K562 (cell line): Measurements from ENCODE around the gene ITGA3. TPM values are rescaled to one million over a fixed set of nuclear protein-coding genes. Genes with fewer than 3 reads are reported as not detected.

Source experiments
- ATAC-seq: fragments of 200-7000 bp; cut with Tn5 transposase; 3 replicates; pipeline ENCODE4 v1.9.1; 2020; ENCODE audit warnings: moderate library complexity
- BruUV-seq: library from RNA; stranded (reverse); fragments of 400-500 nt; replicated peaks from 2 replicates; lab custom pipeline; 2021; lab: Mats Ljungman, UMichigan
- CTCF ChIA-PET: fragments of 300-600 bp; formaldehyde crosslinking; extraction: SDS; loops from one replicate; lab custom pipeline; 2021; ENCODE audit warnings: low intra/inter-chr PET ratio; lab: Yijun Ruan, JAX
- POLR2A ChIA-PET: fragments of 300-600, 350-650 bp; sonication (Branson Sonifier 250); formaldehyde crosslinking; extraction: SDS; loops from one replicate; lab custom pipeline; 2021; ENCODE audit warnings: antibody characterized with exemption, inconsistent platforms; lab: Yijun Ruan, JAX
- DNase-seq, 4 experiments: peaks; one replicate each; pipeline versions ENCODE4 v3.0.0 to v3.0.0-alpha.2; 2011 to 2018; ENCODE audit warnings: low spot score in 3 of 4, mixed read lengths in 3 of 4; ENCODE audit errors: extremely low read depth in 1 of 4
- FAIRE-seq: peaks from 2 replicates; lab custom pipeline; 2011; peaks lifted over from hg19 to GRCh38; lab: Jason Lieb, UNC
- H2AFZ ChIP-seq: 2 replicates; pipeline ENCODE4 v1.6.0; 2011; ENCODE audit warnings: low read depth, low read length, control low read depth, inconsistent platforms
- H3K27ac ChIP-seq: fragments of 200-600 bp; 3 replicates; pipeline ENCODE4 v1.8.0; 2011; ENCODE audit warnings: low read depth, mild to moderate bottlenecking, control low read depth, inconsistent platforms, low read length, moderate library complexity, mixed read lengths; ENCODE audit errors: extremely low read depth
- H3K27me3 ChIP-seq, 2 experiments: fragments of 300-600 bp in 1 of 2; 2 replicates in 1 of 2; 3 replicates in 1 of 2; pipeline versions ENCODE4 v1.6.0 to v1.8.0; 2011; ENCODE audit warnings: inconsistent platforms in 2 of 2, low read length in 2 of 2, mild to moderate bottlenecking in 1 of 2, mixed read lengths in 1 of 2, moderate library complexity in 1 of 2; ENCODE audit not compliant: control insufficient read depth in 2 of 2, insufficient read depth in 2 of 2
- H3K36me3 ChIP-seq: fragments of 300-600 bp; 3 replicates; pipeline ENCODE4 v1.8.0; 2011; ENCODE audit warnings: mild to moderate bottlenecking, low read length, inconsistent platforms; ENCODE audit not compliant: control insufficient read depth, insufficient read depth
- H3K4me1 ChIP-seq, 2 experiments: fragments of 200-600 bp in 1 of 2; replicated peaks in 1 of 2; 2 replicates in 1 of 2; 3 replicates in 1 of 2; pipeline versions ENCODE4 v1.5.1 to v1.8.0; 2011; ENCODE audit warnings: inconsistent platforms in 2 of 2, low read length in 2 of 2, mild to moderate bottlenecking in 1 of 2, mixed read lengths in 1 of 2, moderate library complexity in 1 of 2; ENCODE audit not compliant: control insufficient read depth in 2 of 2, insufficient read depth in 2 of 2
- H3K4me2 ChIP-seq: 2 replicates; pipeline ENCODE4 v1.6.1; 2011; ENCODE audit warnings: low read length, control low read depth, inconsistent platforms, mixed read lengths; ENCODE audit not compliant: insufficient read depth
- H3K4me3 ChIP-seq: fragments of 200-600 bp; sonication (generic), shearing (Covaris generic); 2 replicates; pipeline ENCODE4 v1.5.1; 2016; ENCODE audit warnings: control low read depth, inconsistent platforms
- H3K79me2 ChIP-seq: fragments of 200-600 bp; 3 replicates; pipeline ENCODE4 v1.8.0; 2011; ENCODE audit warnings: low read length, inconsistent platforms; ENCODE audit not compliant: control insufficient read depth, insufficient read depth
- H3K9ac ChIP-seq, 2 experiments: 2 replicates each; pipeline versions ENCODE4 v1.6.0 to v1.6.1; 2011; ENCODE audit warnings: low read depth in 2 of 2, low read length in 2 of 2, control low read depth in 1 of 2, inconsistent platforms in 1 of 2, mild to moderate bottlenecking in 1 of 2, mixed read lengths in 1 of 2; ENCODE audit not compliant: insufficient read depth in 1 of 2
- H3K9me1 ChIP-seq: one replicate; pipeline ENCODE4 v1.6.0; 2011; ENCODE audit warnings: inconsistent platforms, mild to moderate bottlenecking, low read length, moderate library complexity; ENCODE audit not compliant: control insufficient read depth, insufficient read depth
- H3K9me3 ChIP-seq: replicated peaks from 2 replicates; pipeline ENCODE4 v1.5.1; 2011; ENCODE audit warnings: low read depth, low read length, inconsistent platforms; ENCODE audit not compliant: control insufficient read depth, insufficient read depth
- H4K20me1 ChIP-seq: replicated peaks from 2 replicates; pipeline ENCODE4 v1.6.1; 2011; ENCODE audit warnings: low read length, inconsistent platforms, mixed read lengths; ENCODE audit not compliant: control insufficient read depth, insufficient read depth
- BCLAF1 ChIP-seq, 2 experiments: fragments of 450-650 bp in 1 of 2; IDR thresholded peaks; 2 replicates each; pipeline ENCODE4 v1.6.1; 2011 to 2017; ENCODE audit warnings: low read depth in 2 of 2, antibody characterized with exemption in 1 of 2, borderline replicate concordance in 1 of 2, low read length in 1 of 2, mild to moderate bottlenecking in 1 of 2, mixed read lengths in 1 of 2; ENCODE audit not compliant: control insufficient read depth in 1 of 2
- CBFA2T2 ChIP-seq: fragments of 450-650 bp; conservative IDR thresholded peaks from 2 replicates; pipeline ENCODE4 v1.6.1; 2017; ENCODE audit warnings: mild to moderate bottlenecking
- CUX1 ChIP-seq: fragments of 200-800 bp; sonication (Bioruptor generic); IDR thresholded peaks from 2 replicates; pipeline ENCODE4 v1.6.1; 2016; ENCODE audit warnings: missing genetic modification characterization, missing compliant biosample characterization
- FOXA3 ChIP-seq, 2 experiments: fragments of 450-650 bp in 1 of 2; sonication (generic) in 1 of 2; formaldehyde crosslinking; IDR thresholded peaks in 1 of 2; conservative IDR thresholded peaks in 1 of 2; 2 replicates each; pipeline versions ENCODE4 v1.4.0 to v1.8.0; 2020 to 2022; ENCODE audit warnings: mild to moderate bottlenecking in 2 of 2, missing genetic modification reagents in 1 of 2
- HDAC1 ChIP-seq, 2 experiments: fragments of 450-650 bp; IDR thresholded peaks; 2 replicates each; pipeline ENCODE4 v1.6.1; 2016 to 2017; ENCODE audit warnings: inconsistent platforms in 1 of 2, mild to moderate bottlenecking in 1 of 2, moderate library complexity in 1 of 2
- KDM1A ChIP-seq, 2 experiments: fragments of 450-650 bp; IDR thresholded peaks; 2 replicates each; pipeline ENCODE4 v1.6.1; 2016; ENCODE audit warnings: mild to moderate bottlenecking in 2 of 2
- RBBP5 ChIP-seq: fragments of 200-600 bp; sonication (generic); IDR thresholded peaks from 2 replicates; pipeline ENCODE4 v1.6.1; 2012; ENCODE audit warnings: borderline replicate concordance, mild to moderate bottlenecking, low read length, control low read depth, inconsistent platforms; ENCODE audit not compliant: insufficient read depth, poor library complexity, severe bottlenecking
- SPI1 ChIP-seq: IDR thresholded peaks from 2 replicates; pipeline ENCODE4 v1.6.1; 2011; ENCODE audit warnings: low read depth, low read length, control low read depth, borderline replicate concordance
- TAL1 ChIP-seq: fragments of 450-650 bp; IDR thresholded peaks from 2 replicates; pipeline ENCODE4 v1.6.1; 2016; ENCODE audit warnings: mild to moderate bottlenecking
- WGBS: fragments of 100-300 bp; shearing (Covaris generic); methylation state at CpG from one replicate; pipeline ENCODE4 v1.1.6; 2016; ENCODE audit warnings: low coverage, mixed read lengths; ENCODE audit not compliant: insufficient coverage; ENCODE audit errors: missing lambda C conversion rate; 5-methylcytosine and 5-hydroxymethylcytosine counted together
- in situ Hi-C: fragments of 300-500 bp; cut with MboI; formaldehyde crosslinking; loops from 4 replicates; pipeline ENCODE4 v1.15.0; 2018; ENCODE audit warnings: inconsistent platforms, mixed read lengths
- intact Hi-C: fragments of 100-400 bp; cut with micrococcal nuclease; formaldehyde crosslinking; loops from 2 replicates; pipeline ENCODE4 v1.14.2; 2022
- polyA plus RNA-seq, 8 experiments: library from polyadenylated mRNA; depleted of rRNA in 4 of 8; stranded (reverse) in 5 of 8; unstranded in 3 of 8; fragments of >200 nt; fragmentation: Nextera tagmentation in 2 of 8; fragmentation: Illumina TruSeq in 1 of 8; extraction: Ambion mirVana in 2 of 8; extraction: Trizol in 1 of 8; gene quantifications; 2 replicates each; pipeline versions ENCODE4 v1.2.1 to v1.2.3, GENCODE V29; 2011 to 2014; ENCODE audit warnings: inconsistent platforms in 1 of 8, missing spikeins in 1 of 8
- total RNA-seq, 7 experiments: library from RNA; depleted of rRNA in 6 of 7; stranded (reverse); fragments of >200 nt in 6 of 7; fragmentation: Illumina TruSeq in 2 of 7; extraction: Trizol in 2 of 7; gene quantifications; 2 replicates each; pipeline versions ENCODE4 v1.2.1 to v1.2.3, GENCODE V29; 2011 to 2021; ENCODE audit warnings: low replicate concordance in 1 of 7

ITGA3 gene
- total and polyA plus RNA-seq, 9 of the 15 experiments (the other 6 are each of a cell fraction or from before 2014, with no cell fraction given): 0.03 to 0.75 (median 0.14) TPM; not detected in 2

- TF ChIP-seq RBBP5 (no peak), CUX1 (no peak), FOXA3 (CRISPR knock-in tag; conservative IDR thresholded peaks at IDR 0.05 in 1 of 2, IDR thresholded peaks at IDR 0.05 in 1 of 2) (no peak)
Observed at GRCh38 chr17:50107790-50108414, 52.0 kb downstream of the ITGA3 start (continued).

- H3K27ac ChIP-seq: no peak overlapping the region
- no peaks in the 10 kb centered on the region for H3K9me1 ChIP-seq
- 13% methylated on average over 8 of the region's 9 CpGs for WGBS
- peak; percentile 69 for ATAC-seq
- in situ Hi-C loops (no loop called here), intact Hi-C loops (no loop called here)
- H3K9me3 ChIP-seq: no peaks in the 10 kb centered on the region
- no peak for FAIRE-seq
- ChIA-PET POLR2A (interaction anchor here (0.6 to 1.1 kb wide), 3 partner anchors 18 to 167 kb away, joined by 3 to 6 read pairs (median 3); no protein-coding TSS in a partner anchor), CTCF (no interaction called here)
- H3K4me2 ChIP-seq: no peak overlapping the region
- H4K20me1 ChIP-seq: no peaks in the 10 kb centered on the region; the same call in 1 of the 2 replicates
- no peaks in the 10 kb centered on the region for H3K36me3 ChIP-seq
- H3K79me2 ChIP-seq: no peaks in the 10 kb centered on the region
- H3K4me1 ChIP-seq: peaks cover 8 to 37% of the 10 kb centered on the region in 2 experiments
- peaks cover 0 to 28% of the 10 kb centered on the region in 2 experiments; a peak in 2 of 5 replicates for H3K27me3 ChIP-seq
- no peak overlapping the region for H3K9ac ChIP-seq
- peak in 1 of 4 experiments; percentile 48 for DNase-seq
- H2AFZ ChIP-seq: no peak overlapping the region
- no TSS peak for BruUV-seq
- H3K4me3 ChIP-seq: no peak overlapping the region
- TF ChIP-seq BCLAF1 (IDR thresholded peaks at IDR 0.05; ENCODE audit: borderline replicate concordance in 1 of 2, control insufficient read depth in 1 of 2, low read depth in 2 of 2, low read length in 1 of 2) (no peak), CBFA2T2 (peak; percentile 49; the same call in 1 of the 2 replicates), KDM1A (IDR thresholded peaks at IDR 0.05) (0 out of 4 replicates have a peak, but pooled peaks of 1 of the 2 experiments have one; percentile 9), HDAC1 (IDR thresholded peaks at IDR 0.05) (0 out of 4 replicates have a peak, but pooled peaks of 1 of the 2 experiments have one; percentile 38), TAL1 (peak; percentile 31; the same call in 1 of the 2 replicates), SPI1 (0 out of 2 replicates have a peak, but pooled peaks have one; percentile 7)
Observed at GRCh38 chr17:50108556-50108955, 52.6 kb downstream of the ITGA3 start.
